ENCODE data around the gene FAM217A. TPM values are rescaled to one million over a fixed set of nuclear protein-coding genes. Genes with fewer than 3 reads are reported as not detected.

The FAM217A gene
- total and polyA plus RNA-seq, 9 of the 15 experiments (the other 6 are each of a cell fraction or from before 2014, with no cell fraction given): not detected

DNA sequence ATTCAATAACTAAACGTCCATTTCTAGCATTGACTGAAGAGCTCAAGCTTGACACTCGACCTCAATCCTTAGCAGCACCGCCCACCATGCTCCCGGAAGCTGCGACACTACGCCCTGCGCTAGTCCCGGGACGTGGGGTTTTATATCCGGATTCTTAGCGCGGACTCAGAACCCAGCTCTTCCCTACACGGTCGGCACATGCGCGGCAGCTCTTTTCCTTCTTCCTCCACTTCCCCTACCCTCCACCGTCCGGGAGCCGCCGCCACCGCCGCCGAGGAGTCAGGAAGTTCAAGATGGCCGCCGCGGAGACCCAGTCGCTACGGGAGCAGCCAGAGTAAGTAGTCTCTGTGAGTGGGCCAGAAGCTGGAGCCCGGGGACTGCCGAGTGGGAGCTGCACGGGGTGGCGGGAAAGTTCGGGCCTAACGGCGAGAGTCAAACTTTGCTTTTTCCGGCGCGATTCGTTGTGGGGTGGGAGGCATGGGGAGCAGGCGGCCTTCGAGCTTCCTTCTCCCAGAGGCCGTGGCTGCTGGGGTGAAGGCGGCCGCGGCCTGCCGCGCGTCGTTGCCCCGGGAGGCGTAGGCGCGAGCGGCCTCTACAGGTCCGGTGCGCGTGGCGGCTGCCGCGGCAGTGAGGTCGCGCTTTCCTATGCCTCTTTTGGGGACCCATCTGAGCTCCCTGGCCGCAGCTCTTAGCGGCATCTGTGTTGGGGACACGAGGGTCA lies 57.6 kb downstream of the FAM217A start (continued):
- TF ChIP-seq PHB (CRISPR knock-in tag; IDR thresholded peaks at IDR 0.05) (no peak), ZNF282 (CRISPR knock-in tag; IDR thresholded peaks at IDR 0.05) (0 out of 2 replicates have a peak, but pooled peaks have one; percentile 52), POLR2B (IDR thresholded peaks at IDR 0.05; ENCODE audit: low read depth, partially characterized antibody) (peak; percentile 90), HMG20A (CRISPR knock-in tag; conservative IDR thresholded peaks at IDR 0.05) (no peak), ZBED1 (IDR thresholded peaks at IDR 0.05) (0 out of 2 replicates have a peak, but pooled peaks have one; percentile 23), ZNF253 (CRISPR knock-in tag; conservative IDR thresholded peaks at IDR 0.05) (no peak), ESRRA (IDR thresholded peaks at IDR 0.05; ENCODE audit: borderline replicate concordance, low read depth) (peak; percentile 42; the same call in 1 of the 2 replicates), RERE (CRISPR knock-in tag; IDR thresholded peaks at IDR 0.05; ENCODE audit: borderline replicate concordance) (peak; percentile 94; the same call in 1 of the 2 replicates), ZNF830 (CRISPR knock-in tag; IDR thresholded peaks at IDR 0.05) (no peak; the same call in 1 of the 2 replicates), NFRKB (IDR thresholded peaks at IDR 0.05; ENCODE audit: low read depth) (peak; percentile 98), RBFOX2 (IDR thresholded peaks at IDR 0.05; ENCODE audit: low read depth, low read length) (peak; percentile 99), GABPA (tag; conservative IDR thresholded peaks at IDR 0.05; ENCODE audit: low read depth) (peak; percentile 97), ZZZ3 (IDR thresholded peaks at IDR 0.05) (no peak), CBX5 (IDR thresholded peaks at IDR 0.05; ENCODE audit: borderline replicate concordance, low read depth) (no peak), ZNF280A (IDR thresholded peaks at IDR 0.05; ENCODE audit: low read depth, partially characterized antibody) (no peak), TAF15 (IDR thresholded peaks at IDR 0.05; ENCODE audit: low read depth, low read length) (no peak), BCL6 (CRISPR knock-in tag; IDR thresholded peaks at IDR 0.05) (no peak), TEAD2 (tag; IDR thresholded peaks at IDR 0.05) (no peak), ARID1B (IDR thresholded peaks at IDR 0.05) (no peak; the same call in 1 of the 2 replicates), ZNF76 (CRISPR knock-in tag; IDR thresholded peaks at IDR 0.05; ENCODE audit: borderline replicate concordance) (peak; percentile 68; the same call in 1 of the 2 replicates), CBFB (CRISPR knock-in tag; IDR thresholded peaks at IDR 0.05) (0 out of 2 replicates have a peak, but pooled peaks have one; percentile 67)
